SJSA1 (cell line): ENCODE results near the gene RNF145. TPM values are rescaled to one million over a fixed set of nuclear protein-coding genes. Genes with fewer than 3 reads are reported as not detected.
"Not testable (repeated sequence)": the region's sequence is repeated elsewhere in the genome, so short reads cannot be mapped to it uniquely, and the experiment has no call there.

Source experiments
- DNase-seq, 2 experiments: peaks; one replicate each; pipeline ENCODE4 v3.0.0-alpha.2; 2015 to 2020; ENCODE audit warnings: low spot score in 2 of 2, low read depth in 1 of 2
- H3K27ac ChIP-seq: fragments of 250-450 bp; sonication (Bioruptor Pico); 2 replicates; pipeline ENCODE4 v1.5.1; 2020; ENCODE audit warnings: mild to moderate bottlenecking, moderate library complexity
- H3K27me3 ChIP-seq: fragments of 250-450 bp; sonication (Bioruptor Pico); replicated peaks from 2 replicates; pipeline ENCODE4 v1.5.1; 2020; ENCODE audit warnings: mild to moderate bottlenecking, moderate library complexity
- H3K36me3 ChIP-seq: fragments of 250-450 bp; sonication (Bioruptor Pico); 2 replicates; pipeline ENCODE4 v1.5.1; 2020; ENCODE audit warnings: mild to moderate bottlenecking
- H3K4me1 ChIP-seq: fragments of 250-450 bp; sonication (Bioruptor Pico); replicated peaks from 2 replicates; pipeline ENCODE4 v1.6.1; 2021; ENCODE audit warnings: mild to moderate bottlenecking
- H3K4me3 ChIP-seq: fragments of 250-450 bp; sonication (Bioruptor Pico); 2 replicates; pipeline ENCODE4 v1.5.1; 2020; ENCODE audit warnings: mild to moderate bottlenecking
- H3K9me3 ChIP-seq: fragments of 250-450 bp; sonication (Bioruptor Pico); replicated peaks from 2 replicates; pipeline ENCODE4 v1.5.1; 2020; ENCODE audit warnings: mild to moderate bottlenecking
- total RNA-seq: library from RNA; depleted of rRNA; stranded (reverse); fragments of >200 nt; shearing (Covaris generic); gene quantifications from 2 replicates; pipeline ENCODE4 v1.2.3, GENCODE V29; 2014

Gene RNF145
- total RNA-seq, 1 experiment from 2014 or later, result 141 TPM

GRCh38 chr5:159156426-159157238 lies 52.7 kb downstream of the RNF145 start:
- Histone ChIP-seq H3K4me3 (no peak overlapping the region), H3K27me3 (no peaks in the 10 kb centered on the region), H3K36me3 (peaks cover 69% of the 10 kb centered on the region), H3K27ac (no peak overlapping the region), H3K4me1 (no peaks in the 10 kb centered on the region), H3K9me3 (no peaks in the 10 kb centered on the region)
- DNase-seq, result peak in 1 of 2 experiments; percentile 73

GRCh38 chr5:159155960-159156359 lies 53.4 kb downstream of the RNF145 start:
- DNase-seq, result no peak
- Histone ChIP-seq H3K27ac (no peak overlapping the region), H3K9me3 (no peaks in the 10 kb centered on the region), H3K27me3 (no peaks in the 10 kb centered on the region), H3K36me3 (peaks cover 62% of the 10 kb centered on the region), H3K4me1 (no peaks in the 10 kb centered on the region), H3K4me3 (no peak overlapping the region)

GRCh38 chr5:159152876-159153275 lies 56.5 kb downstream of the RNF145 start:
- no peaks in the 10 kb centered on the region for H3K27me3 ChIP-seq

GRCh38 chr5:159149085-159149484 lies 60.3 kb downstream of the RNF145 start:
- Histone ChIP-seq H3K4me3 (no peak overlapping the region), H3K4me1 (no peaks in the 10 kb centered on the region), H3K9me3 (no peaks in the 10 kb centered on the region), H3K27ac (no peak overlapping the region), H3K36me3 (no peaks in the 10 kb centered on the region), H3K27me3 (no peaks in the 10 kb centered on the region)
- no peak for DNase-seq

More at GRCh38 chr5:159152876-159153275, 56.5 kb downstream of the RNF145 start:
- no peak overlapping the region for H3K4me3 ChIP-seq
- H3K4me1 ChIP-seq, result no peaks in the 10 kb centered on the region
- H3K27ac ChIP-seq, result no peak overlapping the region
- H3K36me3 ChIP-seq, result peaks cover 33% of the 10 kb centered on the region
- no peaks in the 10 kb centered on the region for H3K9me3 ChIP-seq
- no peak for DNase-seq

- H3K27ac ChIP-seq, result no peak overlapping the region
- H3K27me3 ChIP-seq, result no peaks in the 10 kb centered on the region
- H3K36me3 ChIP-seq, result no peaks in the 10 kb centered on the region
- no peak overlapping the region for H3K4me3 ChIP-seq
- DNase-seq, result no peak
- H3K9me3 ChIP-seq, result no peaks in the 10 kb centered on the region
- H3K4me1 ChIP-seq, result no peaks in the 10 kb centered on the region
Measured at GRCh38 chr5:159147976-159148375, 61.4 kb downstream of the RNF145 start.

GRCh38 chr5:159146839-159147238 lies 62.5 kb downstream of the RNF145 start:
- H3K9me3 ChIP-seq, result no peaks in the 10 kb centered on the region
- DNase-seq, result no peak
- H3K4me1 ChIP-seq, result no peaks in the 10 kb centered on the region
- H3K4me3 ChIP-seq, result no peak overlapping the region
- H3K27me3 ChIP-seq, result no peaks in the 10 kb centered on the region
- H3K36me3 ChIP-seq, result no peaks in the 10 kb centered on the region
- H3K27ac ChIP-seq, result no peak overlapping the region

GRCh38 chr5:159145160-159145559 lies 64.2 kb downstream of the RNF145 start:
- H3K9me3 ChIP-seq, H3K36me3 ChIP-seq: not testable (repeated sequence)

GRCh38 chr5:159139802-159140201 lies 69.6 kb downstream of the RNF145 start:
- no peaks in the 10 kb centered on the region for H3K36me3 ChIP-seq
- H3K27ac ChIP-seq, result no peak overlapping the region
- no peak overlapping the region for H3K4me3 ChIP-seq
- H3K27me3 ChIP-seq, result no peaks in the 10 kb centered on the region
- no peak for DNase-seq
- H3K4me1 ChIP-seq, result peaks cover 11% of the 10 kb centered on the region
- no peaks in the 10 kb centered on the region for H3K9me3 ChIP-seq

More at GRCh38 chr5:159145160-159145559, 64.2 kb downstream of the RNF145 start:
- not testable (repeated sequence) for H3K27ac ChIP-seq, H3K4me3 ChIP-seq, DNase-seq, H3K4me1 ChIP-seq, H3K27me3 ChIP-seq

- peaks cover 28% of the 10 kb centered on the region for H3K4me1 ChIP-seq
- peak; percentile 74 to 88 for DNase-seq
- no peaks in the 10 kb centered on the region for H3K27me3 ChIP-seq
- H3K9me3 ChIP-seq, result no peaks in the 10 kb centered on the region
- H3K27ac ChIP-seq, result no peak overlapping the region
- H3K4me3 ChIP-seq, result no peak overlapping the region
- no peaks in the 10 kb centered on the region for H3K36me3 ChIP-seq
Measured at GRCh38 chr5:159135896-159136531, 73.3 kb downstream of the RNF145 start.

GRCh38 chr5:159133041-159133741 lies 76.2 kb downstream of the RNF145 start:
- H3K27ac ChIP-seq, result peak overlapping the region; percentile 60
- peak; percentile 63 to 92 for DNase-seq
- H3K9me3 ChIP-seq, result no peaks in the 10 kb centered on the region
- no peak overlapping the region for H3K4me3 ChIP-seq
- H3K4me1 ChIP-seq, result peaks cover 33% of the 10 kb centered on the region
- no peaks in the 10 kb centered on the region for H3K27me3 ChIP-seq
- H3K36me3 ChIP-seq, result no peaks in the 10 kb centered on the region

GRCh38 chr5:159132429-159133040 lies 76.8 kb downstream of the RNF145 start:
- Histone ChIP-seq H3K4me3 (no peak overlapping the region), H3K4me1 (peaks cover 33% of the 10 kb centered on the region), H3K36me3 (no peaks in the 10 kb centered on the region), H3K9me3 (no peaks in the 10 kb centered on the region), H3K27me3 (no peaks in the 10 kb centered on the region), H3K27ac (peak overlapping the region; percentile 60)
- DNase-seq, result no peak

GRCh38 chr5:159131951-159132350 lies 77.4 kb downstream of the RNF145 start:
- Histone ChIP-seq H3K9me3 (no peaks in the 10 kb centered on the region), H3K36me3 (no peaks in the 10 kb centered on the region), H3K27me3 (no peaks in the 10 kb centered on the region), H3K27ac (no peak overlapping the region), H3K4me1 (peaks cover 33% of the 10 kb centered on the region), H3K4me3 (no peak overlapping the region)
- no peak for DNase-seq

- H3K27ac ChIP-seq, result no peak overlapping the region
- H3K27me3 ChIP-seq, result no peaks in the 10 kb centered on the region
- DNase-seq, result peak in 1 of 2 experiments; percentile 28
- no peaks in the 10 kb centered on the region for H3K36me3 ChIP-seq
- peaks cover 26% of the 10 kb centered on the region for H3K4me1 ChIP-seq
- no peak overlapping the region for H3K4me3 ChIP-seq
- H3K9me3 ChIP-seq, result no peaks in the 10 kb centered on the region
Measured at GRCh38 chr5:159130871-159131270, 78.5 kb downstream of the RNF145 start.
